GM12865 (cell line): ENCODE measurements around the gene ADAMTS17.

Experiments used
- DNase-seq: peaks from one replicate; pipeline ENCODE4 v3.0.0; 2010; ENCODE audit warnings: low read depth
- H3K4me3 ChIP-seq: 2 replicates; pipeline ENCODE4 v1.5.1; 2011; ENCODE audit warnings: mild to moderate bottlenecking, low read depth, low read length, control low read depth
- TF ChIP-seq, protein P1 (sequence below): IDR thresholded peaks from 2 replicates; pipeline ENCODE4 v1.5.1; 2011; ENCODE audit warnings: low read length, control low read depth, low read depth, inconsistent platforms; ENCODE audit not compliant: insufficient read depth; ENCODE audit errors: missing control alignments

ADAMTS17 gene

DNA sequence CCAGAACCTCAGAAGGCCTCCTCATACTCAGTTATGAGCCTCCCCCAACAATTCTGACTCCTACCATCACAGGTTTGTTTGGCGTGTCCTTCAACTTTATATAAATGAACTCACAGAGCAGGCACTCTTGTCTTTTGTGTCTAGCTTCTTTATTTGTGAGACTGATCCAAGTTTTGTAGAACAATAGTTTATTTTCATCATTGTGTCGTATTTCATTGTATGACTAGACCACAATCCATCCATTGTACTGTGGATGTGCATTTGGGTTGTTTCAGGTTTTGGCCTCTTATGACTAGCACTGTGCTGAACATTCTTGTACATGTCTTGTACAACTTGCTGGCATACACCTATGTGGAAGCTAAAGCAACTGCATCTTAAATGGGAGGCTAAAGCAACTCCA, 315.7 kb downstream of the ADAMTS17 start:
- TF ChIP-seq, protein P1, sequence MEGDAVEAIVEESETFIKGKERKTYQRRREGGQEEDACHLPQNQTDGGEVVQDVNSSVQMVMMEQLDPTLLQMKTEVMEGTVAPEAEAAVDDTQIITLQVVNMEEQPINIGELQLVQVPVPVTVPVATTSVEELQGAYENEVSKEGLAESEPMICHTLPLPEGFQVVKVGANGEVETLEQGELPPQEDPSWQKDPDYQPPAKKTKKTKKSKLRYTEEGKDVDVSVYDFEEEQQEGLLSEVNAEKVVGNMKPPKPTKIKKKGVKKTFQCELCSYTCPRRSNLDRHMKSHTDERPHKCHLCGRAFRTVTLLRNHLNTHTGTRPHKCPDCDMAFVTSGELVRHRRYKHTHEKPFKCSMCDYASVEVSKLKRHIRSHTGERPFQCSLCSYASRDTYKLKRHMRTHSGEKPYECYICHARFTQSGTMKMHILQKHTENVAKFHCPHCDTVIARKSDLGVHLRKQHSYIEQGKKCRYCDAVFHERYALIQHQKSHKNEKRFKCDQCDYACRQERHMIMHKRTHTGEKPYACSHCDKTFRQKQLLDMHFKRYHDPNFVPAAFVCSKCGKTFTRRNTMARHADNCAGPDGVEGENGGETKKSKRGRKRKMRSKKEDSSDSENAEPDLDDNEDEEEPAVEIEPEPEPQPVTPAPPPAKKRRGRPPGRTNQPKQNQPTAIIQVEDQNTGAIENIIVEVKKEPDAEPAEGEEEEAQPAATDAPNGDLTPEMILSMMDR = no peak
- no peak for DNase-seq
- no peak overlapping the region for H3K4me3 ChIP-seq

DNA sequence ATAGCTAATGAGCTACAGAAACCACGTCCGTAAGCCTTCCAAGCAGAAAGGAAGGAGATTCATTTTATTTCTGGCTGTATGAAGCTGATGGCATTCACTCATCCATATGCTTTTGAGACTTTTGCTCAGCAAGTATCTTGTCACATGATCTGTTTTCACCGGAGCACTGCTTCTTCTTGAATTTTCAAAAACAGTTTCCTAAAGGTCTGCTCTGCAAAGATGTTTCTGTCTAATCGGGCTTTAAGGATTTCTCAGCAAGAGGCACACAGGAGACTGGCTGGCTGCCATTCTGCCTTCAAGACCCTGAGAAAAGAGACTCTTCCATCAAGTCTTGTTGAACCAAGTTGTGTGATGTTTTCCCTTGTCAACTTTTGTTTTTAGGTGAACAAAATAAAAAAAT, 319.0 kb downstream of the ADAMTS17 start:
- H3K4me3 ChIP-seq = no peak overlapping the region
- TF ChIP-seq, protein P1 = no peak
- DNase-seq = no peak

DNA sequence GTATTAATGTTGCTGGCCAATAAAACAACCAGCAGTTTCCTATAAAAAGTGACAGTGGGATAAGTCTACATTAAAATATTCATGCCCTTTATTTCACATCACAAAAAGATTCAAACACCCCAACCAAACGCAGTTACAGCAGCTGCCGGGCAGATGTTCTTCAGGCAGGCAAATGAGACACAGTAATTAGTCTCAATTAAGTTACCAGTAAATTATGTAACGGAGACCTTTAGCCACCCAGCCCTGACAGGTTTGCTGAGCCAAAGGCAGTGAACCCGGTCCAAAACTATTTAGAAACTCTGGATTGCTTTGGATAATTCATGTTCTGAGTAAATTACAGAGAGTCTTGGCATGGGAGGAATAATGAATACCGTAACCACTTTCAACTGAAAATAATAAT, 319.4 kb downstream of the ADAMTS17 start:
- no peak overlapping the region for H3K4me3 ChIP-seq
- TF ChIP-seq, protein P1 = no peak
- no peak for DNase-seq

DNA sequence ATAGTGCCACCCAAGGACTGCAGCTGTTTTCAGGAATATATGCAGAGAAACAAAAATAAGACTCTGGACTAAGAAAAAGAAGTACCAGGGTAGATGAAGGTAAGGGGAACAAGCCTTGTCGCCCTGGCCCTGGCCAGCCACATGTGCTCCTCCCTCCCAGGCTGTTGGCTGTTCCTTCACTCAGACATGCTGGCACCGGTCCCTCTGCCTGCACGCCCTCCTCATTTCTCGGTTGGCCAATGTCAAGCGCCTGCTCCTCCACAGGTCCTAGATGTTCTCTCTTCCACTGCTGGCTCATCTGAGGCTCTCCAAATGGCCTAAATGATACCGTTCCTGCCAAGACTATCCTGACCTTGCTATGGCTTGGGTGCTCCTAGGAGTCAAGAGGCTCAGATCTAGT, 320.1 kb downstream of the ADAMTS17 start:
- TF ChIP-seq, protein P1 = no peak
- no peak for DNase-seq

DNA sequence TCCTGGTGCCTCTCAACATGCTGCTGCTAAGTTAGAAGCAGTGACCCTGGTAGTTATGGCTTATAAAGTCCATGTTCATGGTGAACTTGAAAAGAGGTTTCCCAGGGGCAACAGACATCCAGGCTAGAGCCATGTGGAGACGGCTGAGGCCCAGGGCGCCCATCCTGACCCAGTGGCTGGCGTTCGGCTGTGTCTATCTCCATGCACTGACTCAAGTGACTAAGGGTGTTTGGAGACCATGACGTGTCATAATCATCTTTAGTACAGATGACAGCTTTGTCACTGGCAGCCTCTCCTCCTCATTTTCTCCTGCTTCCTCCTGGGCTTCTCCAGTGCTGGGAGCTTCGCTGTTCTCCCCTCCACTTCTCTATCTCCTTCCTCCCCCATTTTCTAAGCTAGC, 321.2 kb downstream of the ADAMTS17 start:
- TF ChIP-seq, protein P1 = no peak
- no peak overlapping the region for H3K4me3 ChIP-seq
- no peak for DNase-seq

More for the DNA sequence above, 320.1 kb downstream of the ADAMTS17 start:
- no peak overlapping the region for H3K4me3 ChIP-seq

DNA sequence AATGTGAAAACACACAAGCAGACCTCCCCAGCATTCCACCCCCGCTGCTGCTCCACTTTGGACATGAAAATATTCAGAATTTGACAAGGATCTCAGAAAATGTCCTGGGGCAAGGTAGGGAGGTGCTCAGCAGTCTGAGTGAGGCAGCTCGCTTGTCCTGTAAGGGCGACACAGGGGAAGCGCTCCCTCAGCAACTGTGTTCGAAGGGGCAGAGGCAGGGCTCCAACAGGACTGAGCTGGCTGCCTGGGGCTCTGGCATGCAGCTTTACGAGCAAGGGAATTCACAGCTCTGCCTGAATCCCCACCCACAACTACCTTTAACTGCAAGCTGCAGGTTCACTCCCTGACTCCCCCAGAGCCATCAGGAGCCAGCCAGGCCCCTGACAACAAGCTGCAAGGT, 321.6 kb downstream of the ADAMTS17 start:
- TF ChIP-seq, protein P1 = no peak
- no peak overlapping the region for H3K4me3 ChIP-seq
- DNase-seq = no peak

DNA sequence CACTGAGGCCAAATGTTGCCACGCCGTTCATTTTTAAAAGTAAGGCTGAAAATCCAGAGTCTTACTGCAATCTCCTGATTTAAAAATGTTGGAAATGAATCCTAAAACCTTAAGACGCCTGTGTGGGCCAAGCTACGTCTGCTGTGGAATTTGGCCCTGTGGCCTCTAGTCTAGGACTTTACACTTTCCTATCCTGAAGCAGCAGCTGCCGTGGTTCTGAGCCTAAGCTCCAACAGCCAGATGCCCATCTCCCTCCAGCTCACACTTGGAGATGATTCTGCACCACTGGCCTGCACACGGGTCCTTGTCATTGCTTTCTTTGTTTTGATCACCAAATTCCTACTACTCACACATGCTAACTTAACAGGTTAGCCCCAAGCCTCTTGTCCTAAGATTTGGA, 322.2 kb downstream of the ADAMTS17 start:
- TF ChIP-seq, protein P1 = no peak
- no peak overlapping the region for H3K4me3 ChIP-seq
- no peak for DNase-seq
